Epithelial cell of alveolus of lung (primary cell): Measurements from ENCODE around the gene NEB. TPM values are rescaled to one million over a fixed set of nuclear protein-coding genes. Genes with fewer than 3 reads are reported as not detected.

Experiments
- total RNA-seq: library from RNA; depleted of rRNA; stranded (reverse); fragments of >200 nt; gene quantifications from 2 replicates; pipeline ENCODE4 v1.2.1, GENCODE V29; 2015

The NEB gene, protein sequence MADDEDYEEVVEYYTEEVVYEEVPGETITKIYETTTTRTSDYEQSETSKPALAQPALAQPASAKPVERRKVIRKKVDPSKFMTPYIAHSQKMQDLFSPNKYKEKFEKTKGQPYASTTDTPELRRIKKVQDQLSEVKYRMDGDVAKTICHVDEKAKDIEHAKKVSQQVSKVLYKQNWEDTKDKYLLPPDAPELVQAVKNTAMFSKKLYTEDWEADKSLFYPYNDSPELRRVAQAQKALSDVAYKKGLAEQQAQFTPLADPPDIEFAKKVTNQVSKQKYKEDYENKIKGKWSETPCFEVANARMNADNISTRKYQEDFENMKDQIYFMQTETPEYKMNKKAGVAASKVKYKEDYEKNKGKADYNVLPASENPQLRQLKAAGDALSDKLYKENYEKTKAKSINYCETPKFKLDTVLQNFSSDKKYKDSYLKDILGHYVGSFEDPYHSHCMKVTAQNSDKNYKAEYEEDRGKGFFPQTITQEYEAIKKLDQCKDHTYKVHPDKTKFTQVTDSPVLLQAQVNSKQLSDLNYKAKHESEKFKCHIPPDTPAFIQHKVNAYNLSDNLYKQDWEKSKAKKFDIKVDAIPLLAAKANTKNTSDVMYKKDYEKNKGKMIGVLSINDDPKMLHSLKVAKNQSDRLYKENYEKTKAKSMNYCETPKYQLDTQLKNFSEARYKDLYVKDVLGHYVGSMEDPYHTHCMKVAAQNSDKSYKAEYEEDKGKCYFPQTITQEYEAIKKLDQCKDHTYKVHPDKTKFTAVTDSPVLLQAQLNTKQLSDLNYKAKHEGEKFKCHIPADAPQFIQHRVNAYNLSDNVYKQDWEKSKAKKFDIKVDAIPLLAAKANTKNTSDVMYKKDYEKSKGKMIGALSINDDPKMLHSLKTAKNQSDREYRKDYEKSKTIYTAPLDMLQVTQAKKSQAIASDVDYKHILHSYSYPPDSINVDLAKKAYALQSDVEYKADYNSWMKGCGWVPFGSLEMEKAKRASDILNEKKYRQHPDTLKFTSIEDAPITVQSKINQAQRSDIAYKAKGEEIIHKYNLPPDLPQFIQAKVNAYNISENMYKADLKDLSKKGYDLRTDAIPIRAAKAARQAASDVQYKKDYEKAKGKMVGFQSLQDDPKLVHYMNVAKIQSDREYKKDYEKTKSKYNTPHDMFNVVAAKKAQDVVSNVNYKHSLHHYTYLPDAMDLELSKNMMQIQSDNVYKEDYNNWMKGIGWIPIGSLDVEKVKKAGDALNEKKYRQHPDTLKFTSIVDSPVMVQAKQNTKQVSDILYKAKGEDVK (N-terminal part only)
- 0.91 and 1.9 TPM in 2 replicates for total RNA-seq

DNA sequence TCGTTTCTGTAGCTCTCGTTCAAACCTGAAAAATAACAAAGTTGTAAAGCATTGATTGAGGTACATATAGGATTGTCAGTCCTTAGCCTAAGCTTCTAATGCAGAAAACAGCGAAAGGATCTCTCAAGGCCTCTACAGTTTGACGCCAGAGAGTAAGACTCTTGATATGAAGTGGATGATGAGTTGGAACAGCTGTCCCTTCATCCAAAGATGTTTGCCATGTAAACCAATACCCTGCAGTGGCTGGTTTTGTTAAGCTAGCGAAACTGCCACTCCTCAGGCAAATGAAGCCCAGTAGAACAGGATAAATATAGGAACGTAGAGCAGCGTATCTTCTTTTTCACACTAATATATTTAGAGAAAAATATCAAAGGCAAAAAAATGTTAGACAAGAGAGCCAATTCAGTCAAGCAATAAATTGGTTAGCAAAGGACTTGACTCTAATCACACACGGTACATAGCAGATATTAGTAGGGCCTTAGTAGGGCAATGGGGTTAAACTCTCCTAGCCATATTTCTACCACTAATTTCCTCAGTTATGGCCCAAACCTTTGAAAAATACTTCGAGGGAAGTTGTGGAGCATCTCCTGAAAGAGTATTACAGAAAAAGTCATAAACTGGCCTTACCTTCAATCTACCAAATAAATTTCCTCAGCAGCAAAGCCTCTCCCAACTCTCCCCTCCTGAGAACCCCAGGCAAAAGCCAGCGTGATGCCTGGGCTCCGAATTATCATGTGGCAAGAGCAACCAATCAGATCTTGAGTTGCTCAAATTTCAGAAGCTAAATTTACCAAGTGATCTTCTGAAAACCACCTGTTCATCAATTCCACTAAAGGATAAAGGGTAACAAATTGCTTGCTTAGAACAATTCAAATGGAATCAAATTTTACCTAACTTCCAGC, at the start of gene NEB:
TSS of gene NEB (minus strand) at position 706 of the 902 bp plus-strand sequence. CDS start 1,320 bp downstream, outside the sequence.

Other genes starting within 250 kb of the NEB start
- gene ARL5A, start 93.9 kb upstream of the NEB start, total RNA-seq, result 25.6 and 42.7 TPM in 2 replicates